ENCODE data around the gene ZNF280D. TPM values are rescaled to one million over a fixed set of nuclear protein-coding genes. Genes with fewer than 3 reads are reported as not detected.

The ZNF280D gene
- total RNA-seq, 1 experiment from 2014 or later = 25.3 TPM

Other genes with a start within 250 kb of the ZNF280D start
- 71.6 TPM for gene TCF12, start 185.1 kb upstream of the ZNF280D start, total RNA-seq (2021; ENCODE audit: unreplicated experiment)